MM.1S (cell line): Measurements from ENCODE around the gene COX4I1.

Source experiments
- CTCF ChIP-seq: fragments of 300-600 bp; sonication (generic); IDR thresholded peaks from 2 replicates; pipeline ENCODE4 v1.5.1; 2016; ENCODE audit warnings: antibody characterized with exemption, low read length, mixed read lengths
- EZH2 ChIP-seq: fragments of 300-600 bp; sonication (generic); optimal IDR thresholded peaks from 2 replicates; pipeline ENCODE3; 2017; ENCODE audit warnings: low read depth, mild to moderate bottlenecking, antibody characterized with exemption, low read length, mixed read lengths

- TF ChIP-seq CTCF: no peak
- no peak for TF ChIP-seq EZH2
Measured at GRCh38 chr16:85753559-85753958, 45.9 kb upstream of the COX4I1 start.
